ENCODE measurements around the gene RABGAP1L.

DNA sequence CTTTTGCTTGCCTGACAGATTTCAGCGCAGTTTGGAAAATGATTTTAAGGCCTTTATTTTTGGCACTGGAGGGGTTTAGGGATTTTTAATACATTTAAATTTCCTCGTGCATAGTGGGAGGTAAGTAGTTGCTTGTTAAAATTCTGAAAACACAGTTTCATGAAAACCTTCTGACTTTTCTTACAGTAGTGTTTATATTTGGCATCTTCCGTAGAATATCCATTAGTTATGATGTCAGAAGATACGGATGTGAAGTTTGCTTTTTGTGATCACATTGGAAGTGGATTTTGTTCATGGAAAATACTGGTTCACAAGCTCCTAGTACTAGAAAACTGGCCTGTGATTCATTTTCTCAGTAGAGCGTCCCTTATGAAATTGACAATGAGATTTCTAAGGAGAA is 1.3 kb downstream of the RABGAP1L start:
- TF ChIP-seq, protein P1, sequence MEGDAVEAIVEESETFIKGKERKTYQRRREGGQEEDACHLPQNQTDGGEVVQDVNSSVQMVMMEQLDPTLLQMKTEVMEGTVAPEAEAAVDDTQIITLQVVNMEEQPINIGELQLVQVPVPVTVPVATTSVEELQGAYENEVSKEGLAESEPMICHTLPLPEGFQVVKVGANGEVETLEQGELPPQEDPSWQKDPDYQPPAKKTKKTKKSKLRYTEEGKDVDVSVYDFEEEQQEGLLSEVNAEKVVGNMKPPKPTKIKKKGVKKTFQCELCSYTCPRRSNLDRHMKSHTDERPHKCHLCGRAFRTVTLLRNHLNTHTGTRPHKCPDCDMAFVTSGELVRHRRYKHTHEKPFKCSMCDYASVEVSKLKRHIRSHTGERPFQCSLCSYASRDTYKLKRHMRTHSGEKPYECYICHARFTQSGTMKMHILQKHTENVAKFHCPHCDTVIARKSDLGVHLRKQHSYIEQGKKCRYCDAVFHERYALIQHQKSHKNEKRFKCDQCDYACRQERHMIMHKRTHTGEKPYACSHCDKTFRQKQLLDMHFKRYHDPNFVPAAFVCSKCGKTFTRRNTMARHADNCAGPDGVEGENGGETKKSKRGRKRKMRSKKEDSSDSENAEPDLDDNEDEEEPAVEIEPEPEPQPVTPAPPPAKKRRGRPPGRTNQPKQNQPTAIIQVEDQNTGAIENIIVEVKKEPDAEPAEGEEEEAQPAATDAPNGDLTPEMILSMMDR (IDR thresholded peaks at IDR 0.05; ENCODE audit: low read depth, low read length) = no peak
- no peak for TF ChIP-seq EZH2phosphoT487 (IDR thresholded peaks at IDR 0.05; ENCODE audit: low read depth)
